Left renal cortex interstitium (tissue), 4 donors: ENCODE results near the gene SYT1. TPM values are rescaled to one million over a fixed set of nuclear protein-coding genes. Genes with fewer than 3 reads are reported as not detected.

Source experiments
- DNase-seq, 4 donors: peaks; one replicate each; pipeline ENCODE4 v3.0.0-alpha.2; 2013; ENCODE audit warnings: low read depth in 4 of 4, low spot score in 2 of 4, missing footprints in 1 of 4
- polyA plus RNA-seq, 4 donors: library from polyadenylated mRNA; unstranded; fragments of 120-200 nt; gene quantifications; one replicate each; pipeline ENCODE4 v1.2.1, GENCODE V29; 2013; ENCODE audit not compliant: insufficient read length in 4 of 4

The SYT1 gene
- polyA plus RNA-seq, 4 donors = 17.5 to 27.4 (median 21.0) TPM

- no peak for DNase-seq
Measured at GRCh38 chr12:79327465-79327864, 462.9 kb downstream of the SYT1 start.

DNA sequence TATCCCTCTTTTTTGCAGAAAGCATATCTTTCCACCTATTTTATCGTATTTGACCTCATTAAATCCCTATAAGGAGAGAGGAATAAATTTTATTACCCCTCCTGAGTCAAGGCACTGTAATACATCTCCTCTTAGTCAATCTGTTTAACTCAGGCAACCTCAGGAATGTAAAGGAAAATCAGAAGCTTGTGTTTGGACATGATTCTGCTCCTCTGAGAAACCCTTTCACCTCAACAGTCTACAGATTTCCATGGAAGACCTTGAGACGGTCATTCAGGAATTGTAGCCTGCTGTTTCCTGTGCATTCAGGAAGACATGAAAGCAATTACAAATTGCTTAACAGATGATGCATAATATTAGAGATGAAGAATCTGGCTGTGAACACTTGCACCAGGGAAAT is 465.4 kb downstream of the SYT1 start:
- no peak for DNase-seq

GRCh38 chr12:79331870-79332269 is 467.3 kb downstream of the SYT1 start:
- no peak for DNase-seq

GRCh38 chr12:79333144-79333543 is 468.6 kb downstream of the SYT1 start:
- no peak for DNase-seq

GRCh38 chr12:79337662-79338290 is 473.2 kb downstream of the SYT1 start:
- no peak for DNase-seq

- peak in 1 of 4 donors; percentile 25 for DNase-seq
Measured at GRCh38 chr12:79344855-79345847, 480.6 kb downstream of the SYT1 start.

GRCh38 chr12:79347866-79348265 is 483.3 kb downstream of the SYT1 start:
- no peak for DNase-seq

GRCh38 chr12:79351251-79351650 is 486.7 kb downstream of the SYT1 start:
- DNase-seq = no peak

DNA sequence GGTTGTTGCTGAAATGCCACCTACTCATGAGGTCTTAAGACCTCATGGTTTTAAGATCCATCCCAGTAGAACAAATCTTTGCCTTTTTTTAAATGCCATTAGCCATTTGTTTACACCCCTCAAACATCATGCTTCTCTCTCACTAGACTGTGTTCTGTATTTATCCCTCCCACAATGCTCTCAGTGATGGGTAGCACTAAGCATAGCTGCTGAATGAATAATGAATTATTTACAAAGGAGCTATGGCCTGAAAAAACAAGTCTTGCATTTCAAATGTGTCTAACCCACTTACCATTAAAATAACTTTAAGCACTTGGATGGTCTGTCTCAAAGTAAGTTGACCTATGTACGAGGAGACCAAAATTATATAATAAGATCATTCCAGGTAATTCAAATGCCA is 491.6 kb downstream of the SYT1 start:
- DNase-seq = no peak

- no peak for DNase-seq
Measured at GRCh38 chr12:79357048-79357447, 492.5 kb downstream of the SYT1 start.

GRCh38 chr12:79358716-79359300 is 494.2 kb downstream of the SYT1 start:
- no peak for DNase-seq

DNA sequence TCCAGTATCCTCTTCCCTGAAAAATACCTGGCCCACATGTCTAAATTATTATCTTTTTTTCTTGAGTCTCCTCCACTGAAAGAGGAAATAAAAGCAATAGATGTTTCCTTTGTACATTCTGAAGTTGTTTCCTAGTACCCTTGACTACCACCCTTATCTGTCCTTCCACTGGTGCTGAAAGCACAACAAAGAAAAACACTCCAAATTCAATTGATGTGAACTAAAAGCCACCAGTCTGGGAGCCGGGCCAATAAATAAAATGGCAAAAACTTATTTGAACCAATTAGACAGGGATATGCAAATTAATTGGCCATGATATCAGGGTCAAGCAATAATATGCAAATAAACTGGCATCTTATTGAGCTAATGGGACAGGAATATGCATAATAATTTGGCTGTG is 495.7 kb downstream of the SYT1 start:
- DNase-seq = no peak

DNA sequence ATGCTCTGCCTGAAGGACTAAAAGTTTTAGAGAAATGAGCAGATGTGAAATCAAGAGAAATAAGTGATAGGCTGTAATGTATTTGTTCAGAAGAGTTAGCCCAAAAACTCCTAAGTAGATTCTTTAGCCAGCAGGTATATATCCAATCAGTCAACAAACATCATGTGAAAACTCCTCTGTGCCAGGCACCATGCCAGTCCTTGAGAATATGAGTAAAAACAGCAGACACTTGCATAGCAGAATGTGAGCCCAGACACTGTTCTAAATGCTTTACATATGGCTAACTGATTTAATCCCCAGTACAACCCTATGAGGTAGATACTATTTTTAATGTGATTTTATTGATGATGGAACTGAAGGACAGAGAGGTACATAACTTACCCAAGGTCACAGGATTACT is 496.4 kb downstream of the SYT1 start:
- DNase-seq = no peak

DNA sequence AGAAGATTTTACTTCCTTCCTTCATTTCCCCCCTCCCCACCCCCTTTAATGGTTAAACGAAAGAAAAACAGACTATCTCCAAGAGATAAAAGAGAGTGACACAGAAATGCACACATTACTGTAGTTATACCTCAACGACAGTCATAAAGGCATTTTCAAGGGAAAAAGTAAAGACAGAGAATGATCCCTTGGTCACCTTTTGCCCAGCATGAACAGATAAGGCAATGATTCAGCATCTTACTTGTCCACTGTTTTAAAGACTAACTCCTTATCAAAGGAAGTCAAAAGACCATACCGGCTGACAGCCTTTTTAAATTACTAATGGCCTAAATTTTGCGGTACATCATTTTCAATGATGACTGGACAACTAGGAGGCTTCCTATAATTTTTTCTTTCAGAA is 499.6 kb downstream of the SYT1 start:
- DNase-seq = no peak

GRCh38 chr12:79366374-79366773 is 501.8 kb downstream of the SYT1 start:
- DNase-seq = no peak

DNA sequence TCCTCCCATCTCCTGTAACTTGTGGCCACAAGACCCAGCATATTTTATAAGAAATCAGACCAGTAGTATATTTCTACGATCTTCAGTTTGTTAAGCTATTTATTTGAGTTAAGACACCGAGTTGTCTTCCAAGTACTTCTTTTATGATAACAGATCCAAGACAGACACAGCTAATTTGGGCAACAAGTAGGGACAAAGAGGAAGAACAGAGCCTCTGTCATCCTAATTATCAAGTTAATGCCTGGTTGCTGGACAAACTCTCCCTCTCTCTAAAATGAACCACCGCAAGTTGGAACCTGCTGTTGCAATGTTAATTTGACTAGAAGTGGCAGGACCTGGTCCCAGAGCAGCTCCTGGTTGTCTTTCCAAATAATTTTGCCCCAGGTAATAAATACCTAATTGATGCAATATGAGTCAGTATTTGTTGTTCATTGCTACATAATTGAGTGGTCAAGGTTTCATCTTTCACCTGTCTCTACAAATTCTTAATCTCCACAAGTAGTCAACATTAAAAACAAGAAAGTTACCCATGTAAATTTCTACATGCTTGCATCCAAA is 502.5 kb downstream of the SYT1 start:
- DNase-seq = no peak

DNA sequence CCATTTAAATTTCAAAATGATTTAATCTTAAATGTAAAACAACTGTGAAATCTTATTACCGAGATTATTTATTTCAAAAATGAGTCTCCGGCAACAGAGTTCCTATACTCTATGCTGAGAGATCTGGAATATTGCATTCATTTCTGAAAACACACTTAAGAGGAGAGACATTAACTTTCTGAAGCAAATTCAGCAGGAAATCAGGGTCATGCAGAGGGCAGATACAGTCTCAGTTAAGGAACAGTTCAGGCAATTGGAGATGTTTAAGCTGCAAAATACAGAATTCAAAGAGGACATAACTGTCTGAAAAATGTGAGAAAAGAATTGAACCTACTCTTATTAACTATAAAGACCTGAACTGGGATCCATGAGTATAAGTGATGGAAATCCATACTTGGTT is 505.4 kb downstream of the SYT1 start:
- no peak for DNase-seq

DNA sequence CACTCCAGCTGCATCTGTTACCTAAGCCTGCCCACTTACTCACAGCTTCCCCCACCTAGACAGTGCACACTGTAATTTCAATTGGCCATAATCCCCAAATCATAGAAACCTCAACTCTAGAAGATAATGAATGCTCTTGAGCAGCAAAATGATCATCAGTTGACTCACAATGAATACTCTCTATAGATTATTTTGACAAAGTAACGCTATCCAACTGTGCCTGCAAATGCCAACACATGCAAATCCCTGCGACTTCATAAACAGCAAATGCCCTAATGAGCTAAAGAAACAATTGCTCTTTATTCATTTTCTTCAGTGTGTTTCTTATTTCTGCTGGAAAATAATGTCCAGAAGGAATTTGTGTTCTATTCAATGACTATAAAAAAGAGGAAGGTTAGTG is 506.7 kb downstream of the SYT1 start:
- no peak for DNase-seq

DNA sequence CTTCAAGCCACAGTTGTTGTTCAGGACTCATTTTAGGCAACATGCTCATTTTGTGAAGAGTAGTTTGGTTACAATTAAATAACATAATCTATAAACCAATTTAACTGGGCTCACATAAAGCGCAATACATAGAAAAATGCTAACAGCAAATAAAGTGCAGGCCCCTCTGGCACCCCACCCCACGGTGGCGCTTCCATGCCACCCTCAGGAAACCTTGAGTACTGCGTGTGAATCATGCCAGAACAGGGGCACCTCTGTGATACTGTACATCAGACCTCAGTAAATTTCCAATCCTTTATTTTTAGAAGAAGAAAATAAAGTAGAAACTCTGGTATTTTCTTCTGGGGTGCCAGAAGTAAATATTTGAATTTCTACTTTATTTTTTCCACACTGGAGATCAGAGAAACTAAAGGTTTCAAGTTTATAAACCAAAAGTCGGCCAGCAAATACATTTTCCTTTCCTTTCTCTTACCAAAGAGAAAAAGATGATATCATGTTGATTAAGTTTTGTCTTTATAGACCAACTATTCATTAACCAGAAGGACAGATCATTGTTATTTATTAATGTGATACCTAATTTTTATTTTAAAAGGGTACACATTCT is 509.4 kb downstream of the SYT1 start:
- no peak for DNase-seq

DNA sequence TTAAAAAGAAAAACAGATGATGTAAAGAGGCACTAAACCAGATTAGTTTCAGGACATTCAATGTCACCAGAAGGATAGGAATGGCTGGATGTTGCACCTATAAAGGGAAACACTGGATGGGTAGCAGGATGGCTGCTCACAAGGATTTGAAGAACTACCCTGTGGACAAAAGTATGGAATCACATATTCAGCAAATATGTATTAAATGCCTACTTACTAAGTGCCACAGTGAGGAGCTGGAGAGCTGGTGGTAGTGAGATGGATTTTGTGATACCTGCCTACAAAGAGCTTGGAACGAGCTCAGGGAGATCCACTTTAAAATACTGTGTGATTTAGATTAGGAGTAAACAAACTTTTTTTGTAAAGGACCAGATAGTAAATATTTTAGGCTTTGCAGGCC is 510.0 kb downstream of the SYT1 start:
- no peak for DNase-seq

- no peak for DNase-seq
Measured at GRCh38 chr12:79375050-79375449, 510.5 kb downstream of the SYT1 start.
